ENCODE data around the gene TRIM29. TPM values are rescaled to one million over a fixed set of nuclear protein-coding genes. Genes with fewer than 3 reads are reported as not detected.

The TRIM29 gene
- total and polyA plus RNA-seq, 10 of the 15 experiments (the other 5 are each of a cell fraction or from before 2014, with no cell fraction given): 0.08 to 0.67 (median 0.26) TPM; not detected in 5

DNA sequence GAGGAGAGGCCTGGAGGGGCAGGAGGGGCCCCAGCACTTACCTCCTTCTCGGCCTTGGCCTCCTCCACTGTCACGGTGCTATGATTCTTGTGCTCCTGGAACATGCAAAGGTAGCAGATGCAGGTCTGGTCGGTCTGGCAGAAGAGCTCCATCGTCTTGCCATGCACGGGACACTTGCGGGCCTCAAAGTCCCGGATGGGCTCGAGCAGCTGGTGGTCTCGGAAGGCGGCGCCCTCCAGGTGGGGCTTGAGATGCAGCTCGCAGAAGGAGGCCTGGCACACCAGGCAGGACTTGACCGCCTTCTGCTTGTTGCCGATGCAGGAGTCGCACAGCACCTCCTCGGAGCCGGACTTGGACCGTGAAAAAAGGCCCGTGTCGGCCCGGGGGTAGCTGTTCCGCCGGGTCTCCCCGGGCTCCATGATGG is 714 bp downstream of the TRIM29 start:
- H3K79me2 ChIP-seq (ENCODE audit: control insufficient read depth, insufficient read depth, low read length): no peaks in the 10 kb centered on the region
- no peaks in the 10 kb centered on the region for H3K36me3 ChIP-seq (ENCODE audit: control insufficient read depth in 2 of 2, insufficient read depth in 2 of 2, low read length in 1 of 2)
- no peak for DNase-seq (ENCODE audit: low read depth, low spot score)
- H3K27ac ChIP-seq (ENCODE audit: control insufficient read depth, insufficient read depth): no peak overlapping the region
- no peak overlapping the region for H3K4me3 ChIP-seq
- no peaks in the 10 kb centered on the region for H3K9me3 ChIP-seq (replicated peaks; ENCODE audit: control insufficient read depth, insufficient read depth, low read length)
- POLR2A ChIA-PET: interaction anchor here (0.6 kb wide), 1 partner anchor 63 kb away, joined by 3 read pairs; no protein-coding TSS in a partner anchor
- no peaks in the 10 kb centered on the region for H4K20me1 ChIP-seq (ENCODE audit: control insufficient read depth, insufficient read depth)
- RAD21 ChIA-PET (ENCODE audit: unreplicated experiment): no interaction called here
- H3K27me3 ChIP-seq (replicated peaks in 1 of 2; ENCODE audit: control insufficient read depth in 2 of 2, insufficient read depth in 2 of 2, low read length in 1 of 2): peaks cover 6 to 13% of the 10 kb centered on the region in 2 experiments; a peak in 3 of 4 replicates
- 52% methylated on average over 24 of the region's 24 CpGs for WGBS (ENCODE audit: insufficient coverage, insufficient replicate concordance, low lambda C conversion rate, missing lambda C conversion rate)
- CTCF ChIA-PET: no interaction called here
- SMC1A ChIA-PET (ENCODE audit: uncharacterized antibody, unreplicated experiment): no interaction called here
- TF ChIP-seq, protein P1, sequence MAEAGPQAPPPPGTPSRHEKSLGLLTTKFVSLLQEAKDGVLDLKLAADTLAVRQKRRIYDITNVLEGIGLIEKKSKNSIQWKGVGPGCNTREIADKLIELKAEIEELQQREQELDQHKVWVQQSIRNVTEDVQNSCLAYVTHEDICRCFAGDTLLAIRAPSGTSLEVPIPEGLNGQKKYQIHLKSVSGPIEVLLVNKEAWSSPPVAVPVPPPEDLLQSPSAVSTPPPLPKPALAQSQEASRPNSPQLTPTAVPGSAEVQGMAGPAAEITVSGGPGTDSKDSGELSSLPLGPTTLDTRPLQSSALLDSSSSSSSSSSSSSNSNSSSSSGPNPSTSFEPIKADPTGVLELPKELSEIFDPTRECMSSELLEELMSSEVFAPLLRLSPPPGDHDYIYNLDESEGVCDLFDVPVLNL (IDR thresholded peaks at IDR 0.05; ENCODE audit: low read depth, low read length): no peak
- no peak for TF ChIP-seq POLR2AphosphoS2 (IDR thresholded peaks at IDR 0.05; ENCODE audit: low read depth, low read length)
- TF ChIP-seq JUND (IDR thresholded peaks at IDR 0.05; ENCODE audit: low read depth, low read length): no peak
- TF ChIP-seq FOXK2 (IDR thresholded peaks at IDR 0.05): no peak
- TF ChIP-seq ESRRA (IDR thresholded peaks at IDR 0.05; ENCODE audit: low read length): no peak
- in situ Hi-C loops (cut with MboI) (no loop called here), intact Hi-C loops (cut with micrococcal nuclease; ENCODE audit: unreplicated experiment) (no loop called here)
- no peaks in the 10 kb centered on the region for H3K4me1 ChIP-seq (ENCODE audit: control insufficient read depth, insufficient read depth, low read length)
- FAIRE-seq: no peak
- BruUV-seq (replicated peaks): no TSS peak
- H2AFZ ChIP-seq (ENCODE audit: control insufficient read depth, low read depth, low read length): no peak overlapping the region
- no peak overlapping the region for H3K4me2 ChIP-seq (ENCODE audit: control insufficient read depth, insufficient read depth)
- no peak for ATAC-seq
- no peak overlapping the region for H3K9ac ChIP-seq (ENCODE audit: control insufficient read depth, insufficient read depth, low read length)

DNA sequence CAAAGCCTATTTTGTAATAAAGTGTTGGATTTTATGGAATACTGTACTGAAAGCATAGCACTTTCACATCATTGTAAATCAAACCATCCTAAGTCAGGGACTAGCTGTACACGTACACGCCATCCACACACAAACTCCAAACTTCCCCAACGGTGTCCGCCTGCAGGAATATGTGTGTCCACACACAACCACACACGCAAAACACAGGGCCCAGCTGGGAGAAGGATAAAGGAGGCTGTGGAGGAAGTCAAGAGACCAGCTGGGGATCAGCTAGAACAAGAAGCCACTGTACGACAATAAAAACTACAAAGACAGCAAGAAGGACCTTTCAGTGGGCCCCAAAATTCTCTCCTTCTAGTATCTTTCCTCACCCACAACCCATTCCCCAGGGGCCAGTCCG is 1.6 kb downstream of the TRIM29 start:
- ChIA-PET SMC1A (ENCODE audit: uncharacterized antibody, unreplicated experiment) (no interaction called here), CTCF (no interaction called here), RAD21 (ENCODE audit: unreplicated experiment) (no interaction called here), POLR2A (interaction anchor here (0.6 kb wide), 1 partner anchor 63 kb away, joined by 3 read pairs; no protein-coding TSS in a partner anchor)
- no peak for ATAC-seq
- FAIRE-seq: no peak
- no peaks in the 10 kb centered on the region for H3K9me3 ChIP-seq (replicated peaks; ENCODE audit: control insufficient read depth, insufficient read depth, low read length)
- H3K9ac ChIP-seq (ENCODE audit: control insufficient read depth, insufficient read depth, low read length): no peak overlapping the region
- no peak for DNase-seq (ENCODE audit: low read depth, low spot score)
- H3K79me2 ChIP-seq (ENCODE audit: control insufficient read depth, insufficient read depth, low read length): no peaks in the 10 kb centered on the region
- H3K4me1 ChIP-seq (ENCODE audit: control insufficient read depth, insufficient read depth, low read length): no peaks in the 10 kb centered on the region
- peaks cover 6 to 13% of the 10 kb centered on the region in 2 experiments for H3K27me3 ChIP-seq (replicated peaks in 1 of 2; ENCODE audit: control insufficient read depth in 2 of 2, insufficient read depth in 2 of 2, low read length in 1 of 2)
- no peaks in the 10 kb centered on the region for H4K20me1 ChIP-seq (ENCODE audit: control insufficient read depth, insufficient read depth)
- no peak overlapping the region for H3K27ac ChIP-seq (ENCODE audit: control insufficient read depth, insufficient read depth)
- H3K4me3 ChIP-seq: no peak overlapping the region
- no peak overlapping the region for H2AFZ ChIP-seq (ENCODE audit: control insufficient read depth, low read depth, low read length)
- intact Hi-C loops (cut with micrococcal nuclease; ENCODE audit: unreplicated experiment) (no loop called here), in situ Hi-C loops (cut with MboI) (no loop called here)
- WGBS (ENCODE audit: insufficient coverage, insufficient replicate concordance, low lambda C conversion rate, missing lambda C conversion rate): 48% methylated on average over 6 of the region's 7 CpGs
- H3K36me3 ChIP-seq (ENCODE audit: control insufficient read depth in 2 of 2, insufficient read depth in 2 of 2, low read length in 1 of 2): no peaks in the 10 kb centered on the region
- TF ChIP-seq TAF1 (IDR thresholded peaks at IDR 0.05; ENCODE audit: borderline replicate concordance, low read depth, low read length): no peak
- TF ChIP-seq STAT3 (IDR thresholded peaks at IDR 0.05; ENCODE audit: low read depth, low read length): no peak
- TF ChIP-seq, protein P2, sequence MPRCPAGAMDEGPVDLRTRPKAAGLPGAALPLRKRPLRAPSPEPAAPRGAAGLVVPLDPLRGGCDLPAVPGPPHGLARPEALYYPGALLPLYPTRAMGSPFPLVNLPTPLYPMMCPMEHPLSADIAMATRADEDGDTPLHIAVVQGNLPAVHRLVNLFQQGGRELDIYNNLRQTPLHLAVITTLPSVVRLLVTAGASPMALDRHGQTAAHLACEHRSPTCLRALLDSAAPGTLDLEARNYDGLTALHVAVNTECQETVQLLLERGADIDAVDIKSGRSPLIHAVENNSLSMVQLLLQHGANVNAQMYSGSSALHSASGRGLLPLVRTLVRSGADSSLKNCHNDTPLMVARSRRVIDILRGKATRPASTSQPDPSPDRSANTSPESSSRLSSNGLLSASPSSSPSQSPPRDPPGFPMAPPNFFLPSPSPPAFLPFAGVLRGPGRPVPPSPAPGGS (IDR thresholded peaks at IDR 0.05; ENCODE audit: borderline replicate concordance, insufficient read depth, low read depth, low read length, poor library complexity, severe bottlenecking): no peak
- H3K4me2 ChIP-seq (ENCODE audit: control insufficient read depth, insufficient read depth): no peak overlapping the region
- no TSS peak for BruUV-seq (replicated peaks)
